Right atrium auricular region (tissue), 2 donors: ENCODE measurements around the gene CDH1. TPM values are rescaled to one million over a fixed set of nuclear protein-coding genes. Genes with fewer than 3 reads are reported as not detected.
A peak's percentile ranks its signal among the peaks of the same experiment; 100 is the strongest.

ENCODE experiments used
- DNase-seq: peaks from one replicate; pipeline ENCODE4 v3.0.0-alpha.2; 2019; ENCODE audit warnings: low spot score
- H3K27ac ChIP-seq, 2 donors: fragments of 200-600 bp; sonication (generic); 1 replicate in 1 of 2; 2 replicates in 1 of 2; pipeline ENCODE4 v1.5.1; 2016 to 2019
- H3K27me3 ChIP-seq, 2 donors: fragments of 200-600 bp; sonication (generic); one replicate each; pipeline versions ENCODE4 v1.5.1 to v1.6.0; 2017 to 2019
- H3K36me3 ChIP-seq: fragments of 200-600 bp; sonication (generic); one replicate; pipeline ENCODE4 v1.5.1; 2016
- H3K4me1 ChIP-seq, 2 donors: fragments of 200-600 bp; sonication (generic); one replicate each; pipeline versions ENCODE4 v1.5.1 to v1.6.0; 2017 to 2019
- H3K4me3 ChIP-seq, 2 donors: fragments of 200-600 bp; sonication (generic); 1 replicate in 1 of 2; 2 replicates in 1 of 2; pipeline ENCODE4 v1.5.1; 2017 to 2019; ENCODE audit warnings: mild to moderate bottlenecking in 1 of 2, moderate library complexity in 1 of 2
- H3K9me3 ChIP-seq, 2 donors: fragments of 200-600 bp; sonication (generic); one replicate each; pipeline ENCODE4 v1.5.1; 2019
- CTCF ChIP-seq, 2 donors: fragments of 200-600 bp; sonication (generic); IDR thresholded peaks; one replicate each; pipeline ENCODE4 v1.5.1; 2019; ENCODE audit warnings: antibody characterized with exemption in 2 of 2
- total RNA-seq, 2 donors: library from RNA; depleted of rRNA; stranded (reverse); fragments of >200 nt; gene quantifications; one replicate each; pipeline ENCODE4 v1.1.0, GENCODE V29; 2016

The CDH1 gene
- total RNA-seq, 2 donors from 2014 or later, result 0.93 to 1.4 TPM

GRCh38 chr16:68798398-68798797 lies 61.3 kb downstream of the CDH1 start:
- Histone ChIP-seq H3K4me3 (no peak overlapping the region), H3K36me3 (no peaks in the 10 kb centered on the region), H3K27me3 (no peaks in the 10 kb centered on the region), H3K9me3 (no peaks in the 10 kb centered on the region), H3K4me1 (no peaks in the 10 kb centered on the region), H3K27ac (no peak overlapping the region)
- no peak for TF ChIP-seq CTCF (IDR thresholded peaks at IDR 0.05)
- no peak for DNase-seq

- Histone ChIP-seq H3K36me3 (no peaks in the 10 kb centered on the region), H3K27ac (no peak overlapping the region), H3K4me3 (no peak overlapping the region), H3K9me3 (no peaks in the 10 kb centered on the region), H3K4me1 (no peaks in the 10 kb centered on the region), H3K27me3 (no peaks in the 10 kb centered on the region)
- no peak for DNase-seq
- TF ChIP-seq CTCF (IDR thresholded peaks at IDR 0.05), result peak in 1 of 2 donors; percentile 55
These were observed 63.3 kb downstream of the CDH1 start for GRCh38 chr16:68800257-68800875.

DNA sequence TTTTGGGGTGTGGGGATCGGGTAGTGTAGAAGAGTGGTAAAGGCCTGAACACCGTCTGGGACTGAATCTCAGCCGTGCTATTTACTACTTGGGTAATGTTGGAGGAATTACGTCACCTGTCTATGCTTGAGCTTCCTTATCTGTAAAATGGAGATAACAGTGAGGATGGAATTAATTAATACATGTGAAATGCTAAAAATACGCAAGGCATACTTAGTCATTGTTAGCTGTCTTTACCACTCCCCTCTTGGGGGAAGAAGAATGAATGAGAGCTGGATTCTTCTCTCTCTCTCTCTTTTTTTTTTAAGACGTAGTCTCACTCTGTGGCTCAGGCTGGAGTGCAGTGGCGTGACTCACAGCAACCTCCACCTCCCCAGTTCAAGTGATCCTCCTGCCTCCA lies 65.1 kb downstream of the CDH1 start:
- Histone ChIP-seq H3K4me1 (no peaks in the 10 kb centered on the region), H3K36me3 (no peaks in the 10 kb centered on the region), H3K4me3 (no peak overlapping the region), H3K27ac (no peak overlapping the region), H3K9me3 (no peaks in the 10 kb centered on the region), H3K27me3 (no peaks in the 10 kb centered on the region)
- no peak for DNase-seq
- TF ChIP-seq CTCF (IDR thresholded peaks at IDR 0.05), result no peak

DNA sequence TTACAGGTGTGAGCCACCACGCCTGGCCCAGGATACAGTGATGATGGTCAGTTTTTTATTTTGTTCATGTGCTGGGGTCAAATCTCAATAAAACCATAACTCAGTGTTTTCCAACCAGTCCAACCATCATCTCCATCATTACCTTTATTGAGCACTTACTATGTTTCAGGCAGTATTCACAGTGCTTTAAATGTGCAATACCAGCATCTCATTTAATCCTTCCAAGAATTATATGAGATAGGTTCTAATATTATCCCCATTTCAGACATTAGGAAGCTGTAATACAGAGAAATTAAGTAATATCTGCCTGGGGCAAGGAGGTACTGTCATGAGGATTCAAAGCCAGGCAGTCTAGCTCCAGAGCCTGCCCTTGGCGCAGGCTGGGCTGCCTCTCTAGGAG lies 69.3 kb downstream of the CDH1 start:
- Histone ChIP-seq H3K4me3 (no peak overlapping the region), H3K27me3 (no peaks in the 10 kb centered on the region), H3K4me1 (no peaks in the 10 kb centered on the region), H3K27ac (no peak overlapping the region), H3K36me3 (no peaks in the 10 kb centered on the region), H3K9me3 (no peaks in the 10 kb centered on the region)
- no peak for DNase-seq
- no peak for TF ChIP-seq CTCF (IDR thresholded peaks at IDR 0.05)

DNA sequence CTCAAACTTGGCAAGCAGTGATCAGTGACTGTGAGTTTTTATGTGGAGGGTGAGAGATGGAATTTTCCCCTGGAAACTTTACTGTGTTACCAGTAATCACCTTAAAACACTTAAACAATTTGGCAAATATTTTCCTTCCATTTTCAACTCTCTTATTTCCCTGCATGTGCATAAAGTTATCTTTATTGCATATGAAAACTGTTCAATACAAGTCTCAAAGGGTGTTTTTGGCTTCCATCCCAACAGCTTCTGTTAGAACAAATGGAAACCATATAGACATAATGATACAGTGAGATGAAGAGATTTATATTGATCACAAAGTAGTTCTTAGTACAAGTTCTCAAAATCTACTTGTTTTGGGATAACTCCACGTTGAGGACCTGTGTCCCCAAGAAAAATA lies 69.9 kb downstream of the CDH1 start:
- no peak for DNase-seq
- no peak overlapping the region for H3K27ac ChIP-seq
- TF ChIP-seq CTCF (IDR thresholded peaks at IDR 0.05), result no peak
- no peaks in the 10 kb centered on the region for H3K36me3 ChIP-seq
- no peaks in the 10 kb centered on the region for H3K4me1 ChIP-seq
- no peak overlapping the region for H3K4me3 ChIP-seq
- H3K9me3 ChIP-seq, result no peaks in the 10 kb centered on the region
- no peaks in the 10 kb centered on the region for H3K27me3 ChIP-seq

- no peaks in the 10 kb centered on the region for H3K4me1 ChIP-seq
- DNase-seq, result no peak
- TF ChIP-seq CTCF (IDR thresholded peaks at IDR 0.05), result no peak
These were observed 77.4 kb downstream of the CDH1 start for GRCh38 chr16:68814516-68814915.

More at GRCh38 chr16:68814516-68814915, 77.4 kb downstream of the CDH1 start:
- Histone ChIP-seq H3K27ac (no peak overlapping the region), H3K9me3 (no peaks in the 10 kb centered on the region), H3K4me3 (no peak overlapping the region), H3K27me3 (no peaks in the 10 kb centered on the region), H3K36me3 (no peaks in the 10 kb centered on the region)
